Measurements from ENCODE around the gene LTBP1.
"Not testable (repeated sequence)": the region's sequence is repeated elsewhere in the genome, so short reads cannot be mapped to it uniquely, and the experiment has no call there.

The LTBP1 gene

GRCh38 chr2:32960647-32961403 lies 14.1 kb downstream of the LTBP1 start:
- DNase-seq (ENCODE audit: low spot score) = no peak

DNA sequence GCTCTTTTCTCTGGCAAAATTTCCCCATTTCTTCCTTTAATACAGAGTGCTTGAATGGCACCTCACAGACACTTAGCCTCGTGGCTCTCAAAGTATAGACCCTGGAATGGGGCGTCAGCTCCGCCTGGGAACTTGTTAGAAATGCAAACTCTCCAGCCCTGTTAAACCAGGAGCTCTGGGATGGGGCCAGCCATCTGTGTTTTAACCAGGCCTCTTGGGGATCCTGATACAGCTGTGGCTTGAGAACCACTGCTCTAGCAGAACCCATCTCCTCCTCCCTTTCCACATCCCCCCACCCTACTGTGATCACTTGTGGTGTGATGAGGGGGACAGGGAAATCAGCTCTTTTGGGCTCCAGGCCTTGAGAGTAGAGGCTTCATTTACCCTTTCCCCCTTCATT lies 15.9 kb downstream of the LTBP1 start:
- no peak for DNase-seq (ENCODE audit: low spot score)

GRCh38 chr2:32963941-32964340 lies 17.2 kb downstream of the LTBP1 start:
- DNase-seq (ENCODE audit: low spot score) = no peak

DNA sequence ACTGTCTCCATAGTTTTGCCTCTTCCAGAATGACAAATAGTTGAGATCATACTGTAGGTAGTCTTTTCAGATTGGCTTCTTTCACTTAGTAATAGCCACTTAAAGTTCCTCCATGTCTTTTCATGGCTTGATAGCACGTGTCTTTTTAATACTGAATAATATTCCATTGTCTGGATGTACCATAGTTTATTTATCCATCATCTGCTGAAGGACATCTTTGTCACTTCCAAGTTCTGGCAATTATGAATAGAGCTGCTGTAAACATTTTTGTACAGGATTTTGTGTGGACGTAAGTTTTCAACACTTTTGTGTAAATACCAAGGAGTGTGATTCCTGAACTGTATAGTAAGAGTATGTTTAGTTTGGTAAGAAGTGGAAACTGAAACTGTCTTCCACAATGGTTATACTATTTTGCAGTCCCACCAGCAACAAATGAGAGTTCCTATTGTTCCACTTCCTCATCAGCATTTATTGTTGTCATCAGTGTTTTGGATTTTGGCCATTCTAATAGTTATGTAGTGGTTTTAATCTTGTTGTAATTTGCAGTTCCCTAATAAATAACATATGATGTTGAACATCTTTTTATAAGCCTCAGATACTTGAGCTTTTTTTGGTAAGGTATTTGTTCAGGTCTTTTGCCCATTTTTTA lies 18.9 kb downstream of the LTBP1 start:
- no peak for DNase-seq (ENCODE audit: low spot score)

GRCh38 chr2:32969444-32970162 lies 22.9 kb downstream of the LTBP1 start:
- no peak for DNase-seq (ENCODE audit: low spot score)

DNA sequence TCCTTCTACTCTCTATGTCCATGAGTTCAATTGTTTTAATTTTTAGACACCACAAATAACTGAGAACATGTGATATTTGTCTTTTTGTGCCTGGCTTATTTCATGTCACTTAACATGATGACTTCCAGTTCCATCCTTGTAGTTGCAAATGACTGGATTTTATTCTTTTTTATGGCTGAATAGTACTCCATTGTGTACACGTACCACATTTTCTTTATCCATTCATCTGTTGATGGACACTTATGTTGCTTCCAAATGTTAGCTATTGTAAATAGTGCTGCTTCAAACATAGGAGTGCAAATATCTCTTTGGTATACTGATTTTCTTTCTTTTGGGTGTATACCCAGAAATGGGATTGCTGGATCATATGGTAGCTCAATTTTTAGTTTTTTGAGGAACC lies 27.0 kb downstream of the LTBP1 start:
- not testable (repeated sequence) for DNase-seq (ENCODE audit: low spot score)

DNA sequence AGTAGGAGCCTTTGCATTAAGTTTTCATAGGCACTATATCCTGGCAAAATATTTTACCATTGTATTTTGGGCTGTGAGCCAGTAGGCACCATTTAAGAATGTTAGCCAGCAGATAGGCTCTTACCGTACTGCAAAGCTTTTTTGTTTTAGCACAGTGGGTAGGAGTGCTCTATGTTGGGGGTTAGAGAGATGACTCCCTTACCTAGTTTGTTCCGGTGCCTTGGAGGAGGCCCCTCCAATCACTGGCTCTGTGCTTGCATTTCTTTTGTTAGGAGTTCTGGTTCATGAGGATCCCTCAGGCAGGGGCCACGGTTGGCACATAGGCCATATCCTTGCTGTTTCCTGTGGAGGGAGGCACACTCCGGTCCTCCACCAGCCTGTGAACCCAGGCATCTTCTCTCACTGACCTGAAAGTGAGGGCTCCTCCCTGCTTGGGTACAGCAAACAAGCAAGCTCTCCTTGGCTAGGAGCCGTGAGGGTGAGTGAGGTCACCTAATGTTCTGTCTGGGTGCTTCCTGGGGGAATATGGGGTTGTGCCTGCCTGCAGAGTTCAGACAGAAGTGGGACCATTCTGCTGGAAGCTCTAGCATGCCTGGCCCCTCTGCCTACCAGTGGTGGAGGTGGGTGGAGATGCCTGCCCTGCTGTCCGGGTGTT lies 29.8 kb downstream of the LTBP1 start:
- DNase-seq (ENCODE audit: low spot score) = no peak

- no peak for DNase-seq (ENCODE audit: low spot score)
Measured at GRCh38 chr2:32977228-32977758, 30.5 kb downstream of the LTBP1 start.

- no peak for DNase-seq (ENCODE audit: low spot score)
Measured at GRCh38 chr2:32981612-32982011, 34.9 kb downstream of the LTBP1 start.

- DNase-seq (ENCODE audit: low spot score) = not testable (repeated sequence)
Measured at GRCh38 chr2:32983193-32983924, 36.6 kb downstream of the LTBP1 start.

GRCh38 chr2:32986480-32986879 lies 39.7 kb downstream of the LTBP1 start:
- no peak for DNase-seq (ENCODE audit: low spot score)

DNA sequence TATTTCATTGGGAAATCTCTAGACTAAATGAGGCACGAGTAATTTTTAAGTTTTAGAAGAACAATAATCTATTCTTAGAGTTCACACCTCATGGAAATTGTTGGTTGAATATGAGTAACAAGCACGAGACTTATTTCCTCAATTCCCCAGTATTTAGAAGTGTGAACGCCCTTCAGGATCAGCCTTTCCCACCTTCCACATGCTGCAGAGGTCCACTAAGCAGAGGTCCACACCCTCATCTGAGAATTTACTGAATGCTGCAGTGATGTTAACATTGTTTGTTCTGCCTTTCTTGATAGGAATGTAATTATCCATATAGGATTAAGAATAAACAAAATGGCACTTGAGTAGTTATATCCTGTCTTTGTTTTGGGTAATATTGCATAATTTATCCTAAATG lies 41.8 kb downstream of the LTBP1 start:
- DNase-seq (ENCODE audit: low spot score) = no peak

GRCh38 chr2:32990556-32990955 lies 43.8 kb downstream of the LTBP1 start:
- no peak for DNase-seq (ENCODE audit: low spot score)

GRCh38 chr2:32991091-32991845 lies 44.5 kb downstream of the LTBP1 start:
- no peak for DNase-seq (ENCODE audit: low spot score)

- DNase-seq (ENCODE audit: low spot score) = no peak
Measured at GRCh38 chr2:32993005-32993539, 46.3 kb downstream of the LTBP1 start.

- DNase-seq (ENCODE audit: low spot score) = no peak
Measured at GRCh38 chr2:32997705-32998104, 51.0 kb downstream of the LTBP1 start.

GRCh38 chr2:33000986-33001385 lies 54.2 kb downstream of the LTBP1 start:
- no peak for DNase-seq (ENCODE audit: low spot score)

- DNase-seq (ENCODE audit: low spot score) = no peak
Measured at GRCh38 chr2:33001823-33002222, 55.1 kb downstream of the LTBP1 start.

DNA sequence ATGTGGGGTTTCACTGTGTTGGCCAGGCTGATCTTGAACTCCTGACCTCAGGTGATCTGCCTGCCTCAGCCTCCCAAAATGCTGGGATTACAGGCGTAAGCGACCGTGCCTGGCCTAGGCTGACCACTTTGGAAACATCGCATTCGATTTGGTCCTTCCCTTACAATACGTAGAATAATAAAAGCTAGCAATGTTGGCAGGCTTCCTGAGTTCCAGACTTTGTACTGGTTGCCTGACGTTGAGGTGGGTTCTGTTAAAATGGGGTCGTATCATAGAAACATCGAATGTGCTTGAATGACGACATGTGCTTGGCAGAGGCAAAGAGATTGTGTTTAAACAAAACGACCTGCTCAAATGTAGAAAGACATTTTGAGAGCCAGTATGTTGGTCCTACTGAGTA lies 56.1 kb downstream of the LTBP1 start:
- DNase-seq (ENCODE audit: low spot score) = no peak

DNA sequence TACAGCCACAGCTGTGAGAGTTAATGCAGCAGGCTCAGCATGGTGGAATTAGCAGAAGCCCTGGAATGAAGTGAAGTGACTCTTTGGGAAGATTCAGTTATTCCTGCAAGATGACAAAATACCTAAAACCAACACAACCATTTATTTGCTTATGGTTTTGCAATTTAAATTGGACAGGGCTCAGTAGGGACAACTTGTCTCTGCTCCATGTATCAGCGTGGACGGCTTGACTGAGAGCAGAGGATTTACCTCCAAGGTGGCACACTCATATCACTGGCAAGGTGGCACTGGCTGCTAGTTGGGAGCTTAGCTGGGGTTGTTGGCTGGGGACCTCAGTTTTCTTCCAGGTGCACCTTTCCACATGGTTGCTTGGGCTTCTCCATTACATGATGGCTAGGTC lies 58.3 kb downstream of the LTBP1 start:
- DNase-seq (ENCODE audit: low spot score) = no peak

- DNase-seq (ENCODE audit: low spot score) = no peak
Measured at GRCh38 chr2:33008716-33009115, 62.0 kb downstream of the LTBP1 start.
